Endodermal cell (in vitro differentiated cells): ENCODE measurements around the gene MFN2. TPM values are rescaled to one million over a fixed set of nuclear protein-coding genes. Genes with fewer than 3 reads are reported as not detected.
"Not testable (repeated sequence)": the region's sequence is repeated elsewhere in the genome, so short reads cannot be mapped to it uniquely, and the experiment has no call there.

Source experiments
- DNase-seq: peaks from one replicate; pipeline ENCODE4 v3.0.0-alpha.2; 2017
- H3K27ac ChIP-seq: 2 replicates; pipeline ENCODE4 v1.5.1; 2013; ENCODE audit warnings: mild to moderate bottlenecking, low read depth, low read length, moderate library complexity
- H3K27me3 ChIP-seq: 2 replicates; pipeline ENCODE4 v1.6.1; 2013; ENCODE audit warnings: mild to moderate bottlenecking, low read length, moderate library complexity; ENCODE audit not compliant: insufficient read depth, control insufficient read depth, poor library complexity, severe bottlenecking
- H3K36me3 ChIP-seq: 2 replicates; pipeline ENCODE4 v1.7.0; 2013; ENCODE audit warnings: mild to moderate bottlenecking, low read length, moderate library complexity; ENCODE audit not compliant: control insufficient read depth, insufficient read depth
- H3K4me1 ChIP-seq: one replicate; pipeline ENCODE4 v1.7.0; 2013; ENCODE audit warnings: low read length; ENCODE audit not compliant: control insufficient read depth, insufficient read depth
- H3K4me3 ChIP-seq: 2 replicates; pipeline ENCODE4 v1.5.1; 2013; ENCODE audit warnings: mild to moderate bottlenecking, low read length, moderate library complexity
- H3K9ac ChIP-seq: 2 replicates; pipeline ENCODE4 v1.6.1; 2013; ENCODE audit warnings: mild to moderate bottlenecking, low read length, moderate library complexity; ENCODE audit not compliant: poor library complexity, severe bottlenecking; ENCODE audit errors: extremely low read depth
- H3K9me3 ChIP-seq: 2 replicates; pipeline ENCODE4 v1.6.1; 2013; ENCODE audit warnings: mild to moderate bottlenecking, low read length, moderate library complexity; ENCODE audit not compliant: control insufficient read depth
- H3K27ac Mint-ChIP-seq: 2 replicates; pipeline ENCODE4 v1.8.0; 2020; ENCODE audit warnings: mixed read lengths
- H3K27me3 Mint-ChIP-seq: 2 replicates; pipeline ENCODE4 v1.8.0; 2021; ENCODE audit warnings: mild to moderate bottlenecking, mixed read lengths; ENCODE audit not compliant: insufficient read depth
- H3K36me3 Mint-ChIP-seq: 2 replicates; pipeline ENCODE4 v1.8.0; 2020; ENCODE audit warnings: low read depth, mixed read lengths
- H3K4me1 Mint-ChIP-seq: 2 replicates; pipeline ENCODE4 v1.8.0; 2020; ENCODE audit warnings: mixed read lengths
- H3K4me3 Mint-ChIP-seq: 2 replicates; pipeline ENCODE4 v1.8.0; 2020; ENCODE audit warnings: mild to moderate bottlenecking, moderate library complexity, mixed read lengths
- H3K9me3 Mint-ChIP-seq: 2 replicates; pipeline ENCODE4 v1.8.0; 2020; ENCODE audit warnings: mild to moderate bottlenecking, mixed read lengths
- WGBS, 2 experiments: methylation state at CpG; one replicate each; pipeline versions ENCODE4 v1.1.5 to v1.1.7; 2013; ENCODE audit warnings: missing lambda C conversion rate in 2 of 2, mixed read lengths in 1 of 2; ENCODE audit not compliant: insufficient coverage in 1 of 2, insufficient read length in 1 of 2; 5-methylcytosine and 5-hydroxymethylcytosine counted together
- total RNA-seq, 2 donors: library from RNA; stranded (reverse); fragmentation: NEBNext Ultra II Directional in 1 of 2; extraction: Animal tissue kit (Norgen Biotek cat#: 25700) in 1 of 2; gene quantifications; 2 replicates in 1 of 2; 3 replicates in 1 of 2; pipeline ENCODE4 v1.2.1, GENCODE V29; 2021
- TF ChIP-seq, protein P1 (sequence below): fragments of 200-600 bp; sonication (generic); conservative IDR thresholded peaks from 2 replicates; pipeline ENCODE4 v1.5.0; 2021; ENCODE audit warnings: antibody characterized with exemption, mild to moderate bottlenecking

The MFN2 gene
- total RNA-seq, 2 donors from 2014 or later = 41.7 to 56.3 TPM

DNA sequence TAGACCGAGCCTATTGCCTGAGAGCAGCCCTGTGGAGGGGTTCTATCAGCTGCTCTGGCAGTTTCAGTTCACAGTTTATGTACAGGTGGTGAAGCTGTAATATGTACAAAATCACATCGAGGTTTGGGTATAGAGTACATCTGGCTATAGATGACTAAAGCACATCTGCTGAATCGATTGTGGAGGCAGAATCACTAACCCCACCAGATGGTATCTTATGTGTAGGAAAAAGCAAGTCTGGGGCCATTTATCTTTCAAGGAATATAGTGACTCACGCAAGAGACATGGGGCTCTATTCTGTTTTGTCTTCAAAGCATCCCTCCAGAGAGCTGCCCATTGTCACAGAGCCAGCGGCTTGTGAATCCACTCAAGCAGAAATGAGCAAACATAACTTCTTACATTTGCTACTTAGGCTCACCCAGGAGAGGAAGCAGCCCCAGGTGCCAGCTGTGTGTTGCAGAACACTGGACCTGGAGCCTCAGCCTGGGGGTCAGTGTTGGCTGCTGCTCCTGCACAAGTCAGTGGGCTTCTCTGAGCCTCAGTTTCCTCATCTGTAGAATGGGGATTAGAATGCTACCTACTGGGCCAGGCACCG, 60.3 kb downstream of the MFN2 start:
- H3K9me3 ChIP-seq = no peaks in the 10 kb centered on the region

DNA sequence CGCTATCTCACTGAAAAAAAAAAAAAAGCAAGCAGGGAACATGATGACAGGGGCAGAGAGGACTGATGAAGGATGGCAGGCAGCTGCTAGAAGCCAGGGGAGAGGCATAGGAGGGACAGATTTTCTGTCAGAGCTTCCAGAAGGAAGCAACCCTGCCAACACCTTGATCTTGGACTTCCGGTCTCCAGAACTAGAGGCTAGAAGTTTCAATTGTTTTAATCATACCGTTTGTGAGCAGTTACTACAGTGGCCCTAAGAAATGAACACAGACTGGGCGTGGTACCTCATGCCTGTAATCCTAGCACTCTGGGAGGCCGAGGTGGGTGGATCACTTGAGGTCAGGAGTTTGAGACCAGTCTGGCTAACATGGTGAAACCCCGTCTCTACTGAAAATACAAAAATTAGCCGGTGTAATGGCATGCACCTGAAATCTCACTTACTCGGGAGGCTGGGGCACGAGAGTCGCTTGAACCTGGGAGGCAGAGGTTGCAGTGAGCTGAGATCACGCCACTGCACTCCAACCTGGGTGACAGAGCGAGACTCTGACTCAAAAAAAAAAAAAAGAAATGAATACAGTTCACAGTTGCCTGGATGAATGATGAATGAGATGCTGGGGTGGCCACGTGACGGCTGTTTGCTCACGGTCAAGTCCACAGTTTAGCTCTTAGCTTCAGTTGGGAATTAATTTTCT, 64.1 kb downstream of the MFN2 start:
- WGBS, 2 experiments = 95% methylated on average over 15 of the region's 15 CpGs
- H3K9me3 Mint-ChIP-seq = peaks cover 17% of the 10 kb centered on the region

More for the DNA sequence above, 60.3 kb downstream of the MFN2 start:
- no peaks in the 10 kb centered on the region for H3K27me3 Mint-ChIP-seq
- Histone ChIP-seq H3K36me3 (no peaks in the 10 kb centered on the region), H3K27ac (no peak overlapping the region), H3K4me3 (no peak overlapping the region), H3K4me1 (peaks cover 4% of the 10 kb centered on the region), H3K9ac (no peak overlapping the region), H3K27me3 (no peaks in the 10 kb centered on the region)
- H3K4me1 Mint-ChIP-seq = peaks cover 5% of the 10 kb centered on the region
- H3K4me3 Mint-ChIP-seq = no peak overlapping the region
- H3K9me3 Mint-ChIP-seq = peaks cover 17% of the 10 kb centered on the region
- TF ChIP-seq, protein P1, sequence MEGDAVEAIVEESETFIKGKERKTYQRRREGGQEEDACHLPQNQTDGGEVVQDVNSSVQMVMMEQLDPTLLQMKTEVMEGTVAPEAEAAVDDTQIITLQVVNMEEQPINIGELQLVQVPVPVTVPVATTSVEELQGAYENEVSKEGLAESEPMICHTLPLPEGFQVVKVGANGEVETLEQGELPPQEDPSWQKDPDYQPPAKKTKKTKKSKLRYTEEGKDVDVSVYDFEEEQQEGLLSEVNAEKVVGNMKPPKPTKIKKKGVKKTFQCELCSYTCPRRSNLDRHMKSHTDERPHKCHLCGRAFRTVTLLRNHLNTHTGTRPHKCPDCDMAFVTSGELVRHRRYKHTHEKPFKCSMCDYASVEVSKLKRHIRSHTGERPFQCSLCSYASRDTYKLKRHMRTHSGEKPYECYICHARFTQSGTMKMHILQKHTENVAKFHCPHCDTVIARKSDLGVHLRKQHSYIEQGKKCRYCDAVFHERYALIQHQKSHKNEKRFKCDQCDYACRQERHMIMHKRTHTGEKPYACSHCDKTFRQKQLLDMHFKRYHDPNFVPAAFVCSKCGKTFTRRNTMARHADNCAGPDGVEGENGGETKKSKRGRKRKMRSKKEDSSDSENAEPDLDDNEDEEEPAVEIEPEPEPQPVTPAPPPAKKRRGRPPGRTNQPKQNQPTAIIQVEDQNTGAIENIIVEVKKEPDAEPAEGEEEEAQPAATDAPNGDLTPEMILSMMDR = no peak
- no peaks in the 10 kb centered on the region for H3K36me3 Mint-ChIP-seq
- H3K27ac Mint-ChIP-seq = no peak overlapping the region
- DNase-seq = no peak
- 85 to 92% methylated on average over 4 to 6 of the region's 6 CpGs for WGBS, 2 experiments

DNA sequence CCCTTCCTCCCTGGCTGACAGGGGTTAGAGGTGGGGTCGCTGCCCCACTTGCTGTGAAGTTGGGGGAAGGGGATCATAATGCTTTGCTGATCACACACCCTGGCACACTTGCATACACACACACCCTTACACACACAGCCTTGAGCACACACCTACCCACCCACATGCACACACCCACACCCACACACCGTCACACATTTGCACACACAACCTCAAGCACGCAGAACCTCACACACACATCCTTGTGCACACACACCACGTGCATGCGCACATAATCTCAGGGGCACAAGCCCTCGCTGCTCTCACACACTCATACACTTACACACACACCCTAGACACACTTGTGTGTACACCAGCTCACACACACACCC, 66.5 kb downstream of the MFN2 start:
- no peaks in the 10 kb centered on the region for H3K27me3 ChIP-seq
- Mint-ChIP-seq H3K27ac (no peak overlapping the region), H3K9me3 (peaks cover 14% of the 10 kb centered on the region), H3K4me3 (no peak overlapping the region), H3K36me3 (no peaks in the 10 kb centered on the region), H3K4me1 (peaks cover 7% of the 10 kb centered on the region), H3K27me3 (no peaks in the 10 kb centered on the region)
- 99% methylated on average over 5 of the region's 6 CpGs; no CpG with 5 or more reads in 1 of the 2 experiments for WGBS, 2 experiments
- no peak overlapping the region for H3K27ac ChIP-seq
- DNase-seq = no peak
- no peaks in the 10 kb centered on the region for H3K9me3 ChIP-seq
- TF ChIP-seq, protein P1 = no peak
- H3K4me1 ChIP-seq = peaks cover 3% of the 10 kb centered on the region
- no peak overlapping the region for H3K9ac ChIP-seq
- H3K36me3 ChIP-seq = no peaks in the 10 kb centered on the region
- H3K4me3 ChIP-seq = no peak overlapping the region

More for the DNA sequence above, 64.1 kb downstream of the MFN2 start:
- H3K36me3 Mint-ChIP-seq, H3K27me3 ChIP-seq, H3K9ac ChIP-seq, H3K4me3 ChIP-seq, H3K4me3 Mint-ChIP-seq, H3K4me1 Mint-ChIP-seq, H3K27me3 Mint-ChIP-seq, H3K36me3 ChIP-seq, H3K27ac ChIP-seq, H3K27ac Mint-ChIP-seq, H3K9me3 ChIP-seq, H3K4me1 ChIP-seq, DNase-seq: not testable (repeated sequence)
